Hepatocyte (in vitro differentiated cells): ENCODE data around the gene SPRR3. TPM values are rescaled to one million over a fixed set of nuclear protein-coding genes. Genes with fewer than 3 reads are reported as not detected.

Experiments
- DNase-seq: peaks from one replicate; pipeline ENCODE4 v3.0.0-alpha.2; 2016; ENCODE audit warnings: low spot score
- H2AFZ ChIP-seq: fragments of 200-600 bp; sonication (generic); 2 replicates; pipeline ENCODE4 v1.6.0; 2016; ENCODE audit warnings: antibody characterized with exemption, mild to moderate bottlenecking
- H3K27ac ChIP-seq: fragments of 200-600 bp; sonication (generic); 2 replicates; pipeline ENCODE4 v1.5.1; 2016; ENCODE audit warnings: mild to moderate bottlenecking
- H3K27me3 ChIP-seq: fragments of 200-600 bp; sonication (generic); 2 replicates; pipeline ENCODE4 v1.6.1; 2016
- H3K36me3 ChIP-seq: fragments of 200-600 bp; sonication (generic); replicated peaks from 2 replicates; pipeline ENCODE4 v1.5.1; 2016; ENCODE audit warnings: low read depth; ENCODE audit not compliant: insufficient read depth
- H3K4me1 ChIP-seq: fragments of 200-600 bp; sonication (generic); 2 replicates; pipeline ENCODE4 v1.5.1; 2016; ENCODE audit warnings: mild to moderate bottlenecking, moderate library complexity; ENCODE audit not compliant: insufficient read depth
- H3K4me2 ChIP-seq: fragments of 200-600 bp; sonication (generic); 2 replicates; pipeline ENCODE4 v1.6.0; 2016
- H3K4me3 ChIP-seq: fragments of 200-600 bp; sonication (generic); 2 replicates; pipeline ENCODE4 v1.5.1; 2016; ENCODE audit warnings: mild to moderate bottlenecking
- H3K79me2 ChIP-seq: fragments of 200-600 bp; sonication (generic); 2 replicates; pipeline ENCODE4 v1.6.0; 2017; ENCODE audit warnings: mild to moderate bottlenecking
- H3K9me2 ChIP-seq: fragments of 200-600 bp; sonication (generic); replicated peaks from 2 replicates; pipeline ENCODE4 v1.6.0; 2017; ENCODE audit warnings: mild to moderate bottlenecking; ENCODE audit not compliant: insufficient read depth
- H3K9me3 ChIP-seq: fragments of 200-600 bp; sonication (generic); 2 replicates; pipeline ENCODE4 v1.5.1; 2016; ENCODE audit warnings: low read depth, mild to moderate bottlenecking
- H4K20me1 ChIP-seq: fragments of 200-600 bp; sonication (generic); 2 replicates; pipeline ENCODE4 v1.6.0; 2016; ENCODE audit warnings: mild to moderate bottlenecking; ENCODE audit not compliant: insufficient read depth, poor library complexity, severe bottlenecking
- CTCF ChIP-seq: fragments of 200-600 bp; sonication (generic); IDR thresholded peaks from 2 replicates; pipeline ENCODE4 v1.5.1; 2016; ENCODE audit warnings: antibody characterized with exemption, mild to moderate bottlenecking; ENCODE audit not compliant: poor library complexity
- EZH2 ChIP-seq: fragments of 200-600 bp; sonication (generic); IDR thresholded peaks from 2 replicates; pipeline ENCODE4 v1.6.1; 2016; ENCODE audit warnings: antibody characterized with exemption, mild to moderate bottlenecking, borderline replicate concordance
- EZH2phosphoT487 ChIP-seq: fragments of 200-600 bp; sonication (generic); IDR thresholded peaks from one replicate; pipeline ENCODE4 v1.6.1; 2018; ENCODE audit warnings: antibody characterized with exemption, mild to moderate bottlenecking, low read depth, moderate library complexity; ENCODE audit not compliant: unreplicated experiment, severe bottlenecking
- WGBS: methylation state at CpG from one replicate; pipeline ENCODE4 v1.1.6; 2016; ENCODE audit warnings: low lambda C conversion rate; ENCODE audit errors: missing lambda C conversion rate; 5-methylcytosine and 5-hydroxymethylcytosine counted together
- polyA plus RNA-seq: library from polyadenylated mRNA; unstranded; fragments of >200 nt; fragmentation: Nextera tagmentation; extraction: Ambion mirVana; gene quantifications from 2 replicates; pipeline ENCODE4 v1.2.1, GENCODE V29; 2016
- total RNA-seq: library from RNA; depleted of rRNA; stranded (reverse); fragments of >200 nt; gene quantifications from 2 replicates; pipeline ENCODE4 v1.2.3, GENCODE V29; 2014

The SPRR3 gene
- total and polyA plus RNA-seq, 2 experiments from 2014 or later: 0.40 TPM; not detected in 1

GRCh38 chr1:152961226-152961891, 40.2 kb upstream of the SPRR3 start:
- no peaks in the 10 kb centered on the region for H3K27me3 ChIP-seq
- H3K4me1 ChIP-seq: no peaks in the 10 kb centered on the region
- 74% methylated on average over 7 of the region's 7 CpGs for WGBS
- no peaks in the 10 kb centered on the region for H3K36me3 ChIP-seq
- H3K4me2 ChIP-seq: no peak overlapping the region
- H3K4me3 ChIP-seq: no peak overlapping the region
- TF ChIP-seq CTCF (no peak), EZH2phosphoT487 (no peak), EZH2 (no peak)
- DNase-seq: no peak
- H3K27ac ChIP-seq: no peak overlapping the region
- no peaks in the 10 kb centered on the region for H3K9me3 ChIP-seq
- H3K9me2 ChIP-seq: no peaks in the 10 kb centered on the region
- no peaks in the 10 kb centered on the region for H3K79me2 ChIP-seq
- H4K20me1 ChIP-seq: no peaks in the 10 kb centered on the region
- no peak overlapping the region for H2AFZ ChIP-seq

GRCh38 chr1:152962876-152963415, 38.6 kb upstream of the SPRR3 start:
- H3K4me3 ChIP-seq: no peak overlapping the region
- no peak overlapping the region for H3K27ac ChIP-seq
- H2AFZ ChIP-seq: no peak overlapping the region
- DNase-seq: no peak
- 69% methylated on average over 2 of the region's 2 CpGs for WGBS
- no peaks in the 10 kb centered on the region for H3K4me1 ChIP-seq
- H3K79me2 ChIP-seq: no peaks in the 10 kb centered on the region
- H3K9me3 ChIP-seq: no peaks in the 10 kb centered on the region
- no peaks in the 10 kb centered on the region for H3K36me3 ChIP-seq
- H3K27me3 ChIP-seq: no peaks in the 10 kb centered on the region
- H3K9me2 ChIP-seq: no peaks in the 10 kb centered on the region
- TF ChIP-seq EZH2phosphoT487 (no peak), EZH2 (no peak), CTCF (no peak)
- no peak overlapping the region for H3K4me2 ChIP-seq
- no peaks in the 10 kb centered on the region for H4K20me1 ChIP-seq

GRCh38 chr1:152964536-152964935, 37.0 kb upstream of the SPRR3 start:
- no peak overlapping the region for H3K27ac ChIP-seq
- H3K4me3 ChIP-seq: no peak overlapping the region
- 52% methylated on average over 1 of the region's 1 CpG for WGBS
- no peak overlapping the region for H3K4me2 ChIP-seq
- H3K36me3 ChIP-seq: no peaks in the 10 kb centered on the region
- no peaks in the 10 kb centered on the region for H3K79me2 ChIP-seq
- no peaks in the 10 kb centered on the region for H3K9me2 ChIP-seq
- no peaks in the 10 kb centered on the region for H3K4me1 ChIP-seq
- H2AFZ ChIP-seq: no peak overlapping the region
- H3K27me3 ChIP-seq: no peaks in the 10 kb centered on the region
- H3K9me3 ChIP-seq: no peaks in the 10 kb centered on the region
- no peaks in the 10 kb centered on the region for H4K20me1 ChIP-seq
- TF ChIP-seq EZH2 (no peak), CTCF (no peak), EZH2phosphoT487 (no peak)
- DNase-seq: no peak

- no peaks in the 10 kb centered on the region for H3K9me2 ChIP-seq
- H3K4me3 ChIP-seq: no peak overlapping the region
- TF ChIP-seq EZH2phosphoT487 (no peak), CTCF (no peak), EZH2 (no peak)
- H3K4me1 ChIP-seq: no peaks in the 10 kb centered on the region
- H3K36me3 ChIP-seq: no peaks in the 10 kb centered on the region
- no peaks in the 10 kb centered on the region for H3K27me3 ChIP-seq
- H3K27ac ChIP-seq: no peak overlapping the region
- 50% methylated on average over 4 of the region's 4 CpGs for WGBS
- no peak overlapping the region for H3K4me2 ChIP-seq
- H3K79me2 ChIP-seq: no peaks in the 10 kb centered on the region
- DNase-seq: no peak
- no peaks in the 10 kb centered on the region for H3K9me3 ChIP-seq
- no peaks in the 10 kb centered on the region for H4K20me1 ChIP-seq
- H2AFZ ChIP-seq: no peak overlapping the region
These were observed 35.7 kb upstream of the SPRR3 start for GRCh38 chr1:152965853-152966252.
